Astrocyte of the hippocampus (primary cell): Measurements from ENCODE around the gene NINL.
"Not testable (repeated sequence)": the region's sequence is repeated elsewhere in the genome, so short reads cannot be mapped to it uniquely, and the experiment has no call there.

ENCODE experiments used
- DNase-seq: peaks from one replicate; pipeline ENCODE4 v3.0.0; 2011; ENCODE audit warnings: low read depth, low spot score

Gene NINL

GRCh38 chr20:25592135-25592852 lies 7.0 kb upstream of the NINL start:
- no peak for DNase-seq

DNA sequence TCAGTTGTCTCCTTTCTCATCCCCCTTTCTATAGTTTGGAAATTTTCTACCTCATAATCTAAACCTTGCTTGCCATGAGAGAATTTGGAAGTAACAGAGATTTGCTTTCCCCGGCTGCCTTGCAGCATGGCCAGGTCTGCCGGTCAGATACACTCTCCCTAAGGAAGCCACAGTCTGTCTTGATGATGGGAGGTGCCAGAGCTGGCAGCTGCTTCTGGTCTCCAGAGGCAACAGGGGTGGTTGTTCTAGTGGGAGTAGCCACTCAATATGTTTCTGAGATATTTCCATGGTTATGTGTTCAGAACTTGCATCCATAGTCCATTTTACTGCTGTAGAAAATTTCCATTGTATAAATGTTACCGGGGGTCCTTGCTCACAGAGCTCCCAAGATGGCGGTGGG lies 5.4 kb upstream of the NINL start:
- not testable (repeated sequence) for DNase-seq

DNA sequence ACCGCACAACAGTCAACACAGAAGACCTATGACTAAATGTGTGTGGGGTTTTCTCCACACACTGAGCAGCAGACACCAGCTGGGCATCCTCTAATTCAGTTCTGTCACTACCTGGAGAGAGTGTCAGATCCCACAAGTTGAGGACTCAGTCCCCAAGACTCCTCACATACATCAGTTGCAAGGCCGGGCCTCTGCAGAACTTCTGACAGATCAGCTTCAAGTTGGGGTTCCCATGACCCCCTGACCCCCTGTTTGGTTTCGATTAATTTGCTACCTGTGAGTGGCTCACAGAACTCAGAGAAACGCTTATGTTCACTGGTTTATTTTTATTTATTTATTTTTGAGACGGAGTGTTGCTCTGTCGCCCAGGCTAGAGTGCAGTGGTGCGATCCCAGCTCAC lies 3.2 kb upstream of the NINL start:
- no peak for DNase-seq

GRCh38 chr20:25587536-25587935 lies 2.2 kb upstream of the NINL start:
- DNase-seq, result no peak

DNA sequence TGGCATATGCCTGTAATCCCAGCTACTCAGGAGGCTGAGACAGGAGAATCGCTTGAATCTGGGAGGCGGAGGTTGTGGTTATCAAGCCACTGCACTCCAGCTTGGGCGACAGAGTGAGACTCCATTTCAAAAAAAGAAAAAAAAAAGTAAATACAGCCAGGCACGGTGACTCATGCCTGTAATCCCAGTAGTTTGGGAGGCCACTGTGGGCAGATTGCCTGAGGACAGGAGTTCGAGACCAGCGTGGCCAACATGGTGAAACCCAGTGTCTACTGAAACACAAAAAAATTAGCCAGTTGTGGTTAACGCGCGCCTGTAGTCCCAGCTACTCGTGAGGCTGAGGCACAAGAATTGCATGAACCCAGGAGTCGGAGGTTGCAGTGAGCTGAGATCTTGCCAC lies 1.5 kb upstream of the NINL start:
- DNase-seq, result no peak

- DNase-seq, result not testable (repeated sequence)
Observed at GRCh38 chr20:25583607-25584006, 1.7 kb downstream of the NINL start.

DNA sequence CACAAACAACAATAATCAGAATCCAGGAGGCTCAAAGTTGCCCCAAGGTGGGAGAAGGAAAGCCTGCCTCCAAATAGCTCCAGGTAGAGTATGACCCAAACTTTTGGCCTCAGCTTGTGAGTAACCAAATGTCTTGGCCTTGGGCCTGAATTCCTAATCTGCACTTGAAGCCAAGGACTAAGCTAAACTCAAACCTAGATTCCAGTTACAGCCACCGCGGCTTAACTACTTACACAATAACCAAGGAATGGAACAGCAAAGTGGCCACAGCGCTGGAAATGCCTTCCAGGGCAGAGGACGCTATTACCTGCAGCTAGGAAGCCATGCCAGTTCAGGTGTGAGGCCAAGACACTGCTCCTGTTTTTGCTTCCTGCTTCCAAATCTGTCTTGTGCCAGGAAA lies 4.6 kb downstream of the NINL start:
- DNase-seq, result peak; percentile 77

GRCh38 chr20:25579081-25579770 lies 6.1 kb downstream of the NINL start:
- peak; percentile 51 for DNase-seq

GRCh38 chr20:25576783-25577530 lies 8.4 kb downstream of the NINL start:
- DNase-seq, result no peak

DNA sequence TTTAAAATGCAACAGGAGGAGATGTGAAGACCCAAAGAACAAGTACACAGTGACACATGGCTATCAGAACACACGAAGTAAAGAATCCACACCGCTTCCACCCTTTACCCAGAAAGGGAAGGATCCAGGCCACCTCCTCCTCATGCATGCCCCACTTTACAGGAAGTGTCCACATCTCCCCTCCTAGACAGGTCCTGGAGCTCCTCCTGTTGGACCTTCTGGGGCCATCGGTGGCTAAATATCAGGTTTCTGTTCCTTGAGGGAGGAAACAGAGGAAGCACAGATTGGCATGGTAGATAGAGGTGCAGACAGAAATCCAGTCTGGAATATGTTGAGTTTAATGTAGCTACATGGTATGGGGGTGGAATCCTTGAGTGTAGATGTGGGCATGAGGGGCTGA lies 10.9 kb downstream of the NINL start:
- no peak for DNase-seq

GRCh38 chr20:25573288-25574251 lies 11.8 kb downstream of the NINL start:
- peak; percentile 49 for DNase-seq

DNA sequence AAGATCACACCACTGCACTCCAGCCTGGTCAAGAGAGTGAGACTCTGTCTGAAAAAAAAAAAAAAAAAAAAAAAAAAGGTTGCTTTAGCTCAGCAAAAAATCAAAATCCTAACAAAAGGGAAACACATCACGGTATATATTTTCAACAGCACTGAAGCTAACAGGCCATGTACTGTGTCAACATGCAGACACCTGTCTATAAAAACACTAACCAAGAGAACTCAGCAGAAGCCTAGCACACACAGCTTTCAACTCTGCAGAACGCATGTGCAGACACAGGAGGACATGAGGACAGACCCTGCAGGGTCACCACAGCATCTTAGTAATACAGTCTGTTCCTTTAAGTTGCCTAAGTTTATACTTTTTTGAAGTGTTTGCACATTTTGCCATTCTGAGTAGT lies 13.5 kb downstream of the NINL start:
- DNase-seq, result no peak

DNA sequence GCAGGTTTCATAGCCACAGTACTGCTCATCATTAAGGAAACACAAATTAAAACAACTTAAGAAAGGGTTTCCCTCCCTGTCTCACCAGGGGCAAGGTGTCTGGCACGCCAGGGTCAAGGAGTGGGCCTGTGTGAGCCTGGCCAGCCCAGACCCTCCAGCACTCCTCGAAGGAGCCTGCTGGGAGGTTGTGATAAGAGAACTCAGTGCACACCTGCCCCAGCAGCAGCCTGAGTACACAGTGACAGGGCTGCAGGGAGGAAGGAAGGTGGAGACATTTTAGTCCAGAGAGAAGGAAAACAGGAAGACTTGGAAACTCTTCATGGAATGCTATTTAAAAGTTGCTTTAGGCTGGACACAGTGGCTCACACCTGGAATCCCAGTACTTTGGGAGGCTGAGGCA lies 14.1 kb downstream of the NINL start:
- DNase-seq, result no peak

- no peak for DNase-seq
Observed at GRCh38 chr20:25570148-25570530, 15.2 kb downstream of the NINL start.

- no peak for DNase-seq
Observed at GRCh38 chr20:25567286-25567685, 18.0 kb downstream of the NINL start.

GRCh38 chr20:25566821-25567220 lies 18.5 kb downstream of the NINL start:
- DNase-seq, result no peak

DNA sequence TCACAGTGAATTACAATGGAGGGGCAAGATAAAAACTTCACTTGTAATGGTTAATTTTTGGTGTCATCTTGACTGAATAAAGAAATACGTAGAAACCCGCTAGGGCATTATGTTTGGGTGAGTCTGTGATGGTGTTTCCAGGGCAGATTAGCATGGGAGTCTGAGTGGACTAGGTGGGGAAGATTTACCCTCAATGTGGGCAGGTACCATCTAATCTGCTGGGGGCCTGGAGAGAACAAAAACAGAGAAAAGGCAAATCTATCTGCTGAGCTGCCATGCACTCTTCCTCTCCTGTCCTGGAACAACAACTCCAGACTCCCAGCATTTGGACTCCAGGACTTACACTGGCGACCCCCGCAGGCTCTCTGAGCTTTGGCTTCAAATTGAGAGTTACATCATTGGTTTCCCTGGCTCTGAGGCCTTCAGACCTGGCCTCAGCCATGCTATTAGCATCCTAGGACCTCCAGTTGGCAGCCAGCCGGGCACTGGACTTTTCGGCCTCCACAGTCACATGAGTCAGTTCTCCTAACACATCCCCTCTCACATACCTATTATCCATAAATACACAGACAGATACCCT lies 19.7 kb downstream of the NINL start:
- no peak for DNase-seq

DNA sequence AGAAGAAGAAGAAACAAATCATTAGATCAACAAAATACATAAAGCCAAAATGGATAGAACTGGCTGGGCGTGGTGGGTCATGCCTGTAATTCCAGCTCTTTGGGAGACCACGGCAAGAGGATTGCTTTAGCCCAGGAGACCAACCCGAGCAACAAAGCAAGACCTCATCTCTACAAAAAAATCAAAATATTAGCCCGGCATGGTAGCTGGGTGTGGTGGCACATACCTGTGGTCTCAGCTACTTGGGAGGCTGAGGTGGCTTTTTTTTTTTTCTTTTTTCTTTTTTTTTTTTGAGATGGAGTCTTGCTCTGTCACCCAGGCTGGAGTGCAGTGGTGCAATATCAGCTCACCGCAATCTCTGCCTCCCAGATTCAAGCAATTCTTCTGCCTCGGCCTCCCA lies 21.5 kb downstream of the NINL start:
- no peak for DNase-seq

- no peak for DNase-seq
Observed at GRCh38 chr20:25563362-25563761, 22.0 kb downstream of the NINL start.

- not testable (repeated sequence) for DNase-seq
Observed at GRCh38 chr20:25561771-25562170, 23.6 kb downstream of the NINL start.

DNA sequence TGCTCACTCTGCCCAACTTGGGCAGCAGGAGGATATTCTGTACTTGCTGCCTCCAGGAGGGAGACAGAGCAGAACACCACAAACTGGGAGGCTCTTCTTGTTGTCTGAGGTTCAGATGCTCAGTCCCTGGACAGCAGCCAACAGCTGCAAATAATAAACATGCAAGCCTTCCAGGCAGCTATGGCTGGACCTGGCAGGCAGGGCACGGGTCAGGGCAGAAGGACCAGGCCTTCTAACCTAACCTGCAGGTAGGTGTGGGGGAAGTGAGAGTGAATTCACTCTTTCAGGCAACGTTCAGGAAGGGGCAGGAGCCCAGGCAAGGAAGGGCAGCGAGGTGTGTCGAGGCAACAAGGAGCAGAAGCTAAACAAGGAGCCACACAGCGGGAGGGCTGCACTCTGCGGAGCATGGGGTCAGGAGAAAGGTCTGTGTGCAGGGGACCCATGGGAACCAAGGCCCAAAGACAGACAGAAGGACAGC lies 31.5 kb downstream of the NINL start:
- DNase-seq, result peak; percentile 46
